IMR-90 (cell line): ENCODE results near the gene GFI1.

Source experiments
- POLR2A ChIP-seq: IDR thresholded peaks from 2 replicates; pipeline ENCODE4 v1.6.1; 2012; ENCODE audit warnings: mild to moderate bottlenecking, low read depth, low read length
- TF ChIP-seq, protein P1 (sequence below): conservative IDR thresholded peaks from 2 replicates; pipeline ENCODE4 v1.5.1; 2012; ENCODE audit warnings: mild to moderate bottlenecking, low read depth, low read length, improper control_type of control experiment

DNA sequence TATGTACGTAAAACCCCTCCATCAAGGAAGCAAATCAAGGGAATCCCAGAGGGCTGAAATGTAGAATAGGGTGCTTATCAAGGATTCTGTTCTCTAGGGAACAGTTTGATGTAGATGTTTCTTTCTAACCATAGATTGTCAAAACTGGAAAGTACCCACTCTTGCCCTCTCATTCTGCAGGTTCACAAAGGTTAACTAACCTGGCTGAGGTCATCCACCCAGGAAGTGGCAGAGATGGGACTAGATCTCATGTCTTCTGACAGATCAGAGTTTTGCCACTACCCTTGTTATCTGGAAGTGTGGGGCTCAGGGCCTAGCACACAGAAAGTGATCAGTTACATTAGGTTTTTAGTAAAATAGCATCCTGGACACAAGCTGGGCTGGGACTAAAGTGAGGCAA is 47.4 kb downstream of the GFI1 start:
- TF ChIP-seq POLR2A = no peak
- TF ChIP-seq, protein P1, sequence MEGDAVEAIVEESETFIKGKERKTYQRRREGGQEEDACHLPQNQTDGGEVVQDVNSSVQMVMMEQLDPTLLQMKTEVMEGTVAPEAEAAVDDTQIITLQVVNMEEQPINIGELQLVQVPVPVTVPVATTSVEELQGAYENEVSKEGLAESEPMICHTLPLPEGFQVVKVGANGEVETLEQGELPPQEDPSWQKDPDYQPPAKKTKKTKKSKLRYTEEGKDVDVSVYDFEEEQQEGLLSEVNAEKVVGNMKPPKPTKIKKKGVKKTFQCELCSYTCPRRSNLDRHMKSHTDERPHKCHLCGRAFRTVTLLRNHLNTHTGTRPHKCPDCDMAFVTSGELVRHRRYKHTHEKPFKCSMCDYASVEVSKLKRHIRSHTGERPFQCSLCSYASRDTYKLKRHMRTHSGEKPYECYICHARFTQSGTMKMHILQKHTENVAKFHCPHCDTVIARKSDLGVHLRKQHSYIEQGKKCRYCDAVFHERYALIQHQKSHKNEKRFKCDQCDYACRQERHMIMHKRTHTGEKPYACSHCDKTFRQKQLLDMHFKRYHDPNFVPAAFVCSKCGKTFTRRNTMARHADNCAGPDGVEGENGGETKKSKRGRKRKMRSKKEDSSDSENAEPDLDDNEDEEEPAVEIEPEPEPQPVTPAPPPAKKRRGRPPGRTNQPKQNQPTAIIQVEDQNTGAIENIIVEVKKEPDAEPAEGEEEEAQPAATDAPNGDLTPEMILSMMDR = no peak
